Occipital lobe (tissue), 2 donors: Measurements from ENCODE around the gene NOTCH1. TPM values are rescaled to one million over a fixed set of nuclear protein-coding genes. Genes with fewer than 3 reads are reported as not detected.

ENCODE experiments used
- DNase-seq: peaks from one replicate; lab custom pipeline; 2025; lab: John Stamatoyannopoulos, UW
- total RNA-seq: library from RNA; depleted of rRNA; stranded (reverse); fragments of >200 nt; gene quantifications from one replicate; pipeline ENCODE4 v1.2.3, GENCODE V29; 2014

The NOTCH1 gene
- total RNA-seq, 1 donor from 2014 or later, result 22.9 TPM

- no peak for DNase-seq
Observed at GRCh38 chr9:136518623-136519022, 27.2 kb downstream of the NOTCH1 start.

- no peak for DNase-seq
Observed at GRCh38 chr9:136517950-136518349, 27.9 kb downstream of the NOTCH1 start.

GRCh38 chr9:136517012-136517743 lies 28.7 kb downstream of the NOTCH1 start:
- DNase-seq, result no peak

- DNase-seq, result peak; percentile 25
Observed at GRCh38 chr9:136516191-136516654, 29.6 kb downstream of the NOTCH1 start.

- no peak for DNase-seq
Observed at GRCh38 chr9:136515276-136515675, 30.6 kb downstream of the NOTCH1 start.

- no peak for DNase-seq
Observed at GRCh38 chr9:136514022-136514714, 31.7 kb downstream of the NOTCH1 start.

GRCh38 chr9:136513191-136513590 lies 32.7 kb downstream of the NOTCH1 start:
- no peak for DNase-seq

GRCh38 chr9:136512651-136513071 lies 33.2 kb downstream of the NOTCH1 start:
- DNase-seq, result no peak

GRCh38 chr9:136511670-136512592 lies 33.9 kb downstream of the NOTCH1 start:
- DNase-seq, result peak; percentile 36

GRCh38 chr9:136511144-136511669 lies 34.6 kb downstream of the NOTCH1 start:
- no peak for DNase-seq

- DNase-seq, result no peak
Observed at GRCh38 chr9:136510561-136510960, 35.3 kb downstream of the NOTCH1 start.

GRCh38 chr9:136509549-136509948 lies 36.3 kb downstream of the NOTCH1 start:
- DNase-seq, result no peak

GRCh38 chr9:136508729-136509500 lies 36.9 kb downstream of the NOTCH1 start:
- DNase-seq, result no peak

GRCh38 chr9:136507992-136508375 lies 37.9 kb downstream of the NOTCH1 start:
- no peak for DNase-seq

GRCh38 chr9:136507221-136507991 lies 38.4 kb downstream of the NOTCH1 start:
- DNase-seq, result no peak

GRCh38 chr9:136506425-136506824 lies 39.4 kb downstream of the NOTCH1 start:
- no peak for DNase-seq

GRCh38 chr9:136505406-136506403 lies 40.1 kb downstream of the NOTCH1 start:
- DNase-seq, result no peak

GRCh38 chr9:136504512-136505348 lies 41.1 kb downstream of the NOTCH1 start:
- DNase-seq, result no peak
